ENCODE data around the gene ZNF574.
A peak's percentile ranks its signal among the peaks of the same experiment; 100 is the strongest.

Gene ZNF574

GRCh38 chr19:42105368-42105767 lies 29.4 kb downstream of the ZNF574 start:
- no peak for DNase-seq

- DNase-seq = peak; percentile 80
These were observed 32.8 kb downstream of the ZNF574 start for GRCh38 chr19:42108527-42109389.

- DNase-seq = no peak
These were observed 33.9 kb downstream of the ZNF574 start for GRCh38 chr19:42109896-42110295.

- no peak for DNase-seq
These were observed 34.7 kb downstream of the ZNF574 start for GRCh38 chr19:42110658-42111057.

- no peak for DNase-seq
These were observed 35.4 kb downstream of the ZNF574 start for GRCh38 chr19:42111384-42111783.

- no peak for DNase-seq
These were observed 35.8 kb downstream of the ZNF574 start for GRCh38 chr19:42111811-42112210.

GRCh38 chr19:42113641-42114348 lies 37.8 kb downstream of the ZNF574 start:
- DNase-seq = peak; percentile 93

GRCh38 chr19:42114412-42114811 lies 38.4 kb downstream of the ZNF574 start:
- DNase-seq = no peak

- DNase-seq = no peak
These were observed 39.3 kb downstream of the ZNF574 start for GRCh38 chr19:42115219-42115618.

- no peak for DNase-seq
These were observed 39.7 kb downstream of the ZNF574 start for GRCh38 chr19:42115705-42116104.

- DNase-seq = no peak
These were observed 40.5 kb downstream of the ZNF574 start for GRCh38 chr19:42116308-42117075.

- DNase-seq = no peak
These were observed 41.1 kb downstream of the ZNF574 start for GRCh38 chr19:42117076-42117475.

- DNase-seq = no peak
These were observed 44.5 kb downstream of the ZNF574 start for GRCh38 chr19:42120276-42120980.

- no peak for DNase-seq
These were observed 45.2 kb downstream of the ZNF574 start for GRCh38 chr19:42121036-42121621.

GRCh38 chr19:42121656-42122069 lies 45.7 kb downstream of the ZNF574 start:
- peak; percentile 60 for DNase-seq

GRCh38 chr19:42122691-42123607 lies 47.0 kb downstream of the ZNF574 start:
- no peak for DNase-seq

GRCh38 chr19:42123765-42124164 lies 47.8 kb downstream of the ZNF574 start:
- DNase-seq = no peak

GRCh38 chr19:42124386-42124901 lies 48.5 kb downstream of the ZNF574 start:
- no peak for DNase-seq

- no peak for DNase-seq
These were observed 49.6 kb downstream of the ZNF574 start for GRCh38 chr19:42125536-42125935.

GRCh38 chr19:42126574-42126973 lies 50.6 kb downstream of the ZNF574 start:
- no peak for DNase-seq

Measured in amniotic stem cell (primary cell).